Activated naive CD8-positive, alpha-beta T cell (primary cell): Measurements from ENCODE around the gene FXYD6.
A peak's percentile ranks its signal among the peaks of the same experiment; 100 is the strongest.

Source experiments
- H3K27ac Mint-ChIP-seq: one replicate; pipeline ENCODE4 v1.8.0; 2021; ENCODE audit warnings: mixed read lengths
- H3K27me3 Mint-ChIP-seq: one replicate; pipeline ENCODE4 v1.8.0; 2021; ENCODE audit warnings: mixed read lengths
- H3K36me3 Mint-ChIP-seq: one replicate; pipeline ENCODE4 v1.8.0; 2021; ENCODE audit warnings: mixed read lengths
- H3K4me1 Mint-ChIP-seq: one replicate; pipeline ENCODE4 v1.8.0; 2021; ENCODE audit warnings: low read depth, mixed read lengths
- H3K4me3 Mint-ChIP-seq: one replicate; pipeline ENCODE4 v1.8.0; 2021; ENCODE audit warnings: mild to moderate bottlenecking, mixed read lengths
- H3K9me3 Mint-ChIP-seq: one replicate; pipeline ENCODE4 v1.8.0; 2021; ENCODE audit warnings: low read depth, mixed read lengths

FXYD6 gene

GRCh38 chr11:117829369-117829725 is 47.1 kb downstream of the FXYD6 start:
- H3K27me3 Mint-ChIP-seq, result no peaks in the 10 kb centered on the region
- no peaks in the 10 kb centered on the region for H3K9me3 Mint-ChIP-seq
- no peak overlapping the region for H3K27ac Mint-ChIP-seq
- peak overlapping the region; percentile 17 for H3K4me3 Mint-ChIP-seq
- H3K36me3 Mint-ChIP-seq, result no peaks in the 10 kb centered on the region
- peaks cover 64% of the 10 kb centered on the region for H3K4me1 Mint-ChIP-seq

GRCh38 chr11:117828611-117829368 is 47.7 kb downstream of the FXYD6 start:
- Mint-ChIP-seq H3K4me1 (peaks cover 69% of the 10 kb centered on the region), H3K36me3 (no peaks in the 10 kb centered on the region)

GRCh38 chr11:117827521-117828511 is 48.6 kb downstream of the FXYD6 start:
- no peaks in the 10 kb centered on the region for H3K9me3 Mint-ChIP-seq
- H3K4me1 Mint-ChIP-seq, result peaks cover 78% of the 10 kb centered on the region
- peak overlapping the region; percentile 74 for H3K4me3 Mint-ChIP-seq
- peak overlapping the region; percentile 76 for H3K27ac Mint-ChIP-seq
- H3K36me3 Mint-ChIP-seq, result no peaks in the 10 kb centered on the region
- H3K27me3 Mint-ChIP-seq, result no peaks in the 10 kb centered on the region

More at GRCh38 chr11:117828611-117829368, 47.7 kb downstream of the FXYD6 start:
- Mint-ChIP-seq H3K27ac (peak overlapping the region; percentile 54), H3K9me3 (no peaks in the 10 kb centered on the region), H3K4me3 (peak overlapping the region; percentile 67), H3K27me3 (no peaks in the 10 kb centered on the region)

- Mint-ChIP-seq H3K9me3 (no peaks in the 10 kb centered on the region), H3K4me3 (no peak overlapping the region), H3K4me1 (peaks cover 81% of the 10 kb centered on the region), H3K27ac (no peak overlapping the region), H3K27me3 (no peaks in the 10 kb centered on the region), H3K36me3 (no peaks in the 10 kb centered on the region)
Observed at GRCh38 chr11:117826832-117827231, 49.6 kb downstream of the FXYD6 start.

- H3K27ac Mint-ChIP-seq, result no peak overlapping the region
- peaks cover 81% of the 10 kb centered on the region for H3K4me1 Mint-ChIP-seq
- no peaks in the 10 kb centered on the region for H3K9me3 Mint-ChIP-seq
- H3K36me3 Mint-ChIP-seq, result no peaks in the 10 kb centered on the region
- no peaks in the 10 kb centered on the region for H3K27me3 Mint-ChIP-seq
- H3K4me3 Mint-ChIP-seq, result no peak overlapping the region
Observed at GRCh38 chr11:117826190-117826570, 50.3 kb downstream of the FXYD6 start.

- no peaks in the 10 kb centered on the region for H3K36me3 Mint-ChIP-seq
- H3K27me3 Mint-ChIP-seq, result no peaks in the 10 kb centered on the region
- H3K9me3 Mint-ChIP-seq, result no peaks in the 10 kb centered on the region
- no peak overlapping the region for H3K4me3 Mint-ChIP-seq
- peaks cover 77% of the 10 kb centered on the region for H3K4me1 Mint-ChIP-seq
- no peak overlapping the region for H3K27ac Mint-ChIP-seq
Observed at GRCh38 chr11:117825538-117826189, 50.8 kb downstream of the FXYD6 start.

GRCh38 chr11:117824571-117825537 is 51.6 kb downstream of the FXYD6 start, which contains the start of gene FXYD2:
Gene FXYD2, minus strand, starts transcription at chr11:117824744. Its CDS starts 66 bp downstream, at chr11:117824678.
- H3K36me3 Mint-ChIP-seq, result no peaks in the 10 kb centered on the region
- peaks cover 69% of the 10 kb centered on the region for H3K4me1 Mint-ChIP-seq
- no peaks in the 10 kb centered on the region for H3K9me3 Mint-ChIP-seq
- no peak within 1 kb of the TSS for H3K4me3 Mint-ChIP-seq
- H3K27me3 Mint-ChIP-seq, result no peaks in the 10 kb centered on the region
- H3K27ac Mint-ChIP-seq, result peak within 1 kb of the TSS; percentile 75

- Mint-ChIP-seq H3K4me3 (no peak overlapping the region), H3K27me3 (no peaks in the 10 kb centered on the region), H3K36me3 (no peaks in the 10 kb centered on the region), H3K4me1 (peaks cover 63% of the 10 kb centered on the region), H3K27ac (peak overlapping the region; percentile 75), H3K9me3 (no peaks in the 10 kb centered on the region)
Observed at GRCh38 chr11:117823946-117824420, 52.5 kb downstream of the FXYD6 start.

GRCh38 chr11:117823294-117823945 is 53.0 kb downstream of the FXYD6 start:
- H3K36me3 Mint-ChIP-seq, result no peaks in the 10 kb centered on the region
- H3K27ac Mint-ChIP-seq, result peak overlapping the region; percentile 75
- peak overlapping the region; percentile 61 for H3K4me3 Mint-ChIP-seq
- H3K27me3 Mint-ChIP-seq, result no peaks in the 10 kb centered on the region
- H3K9me3 Mint-ChIP-seq, result no peaks in the 10 kb centered on the region
- peaks cover 64% of the 10 kb centered on the region for H3K4me1 Mint-ChIP-seq

- Mint-ChIP-seq H3K4me3 (peak overlapping the region; percentile 61), H3K27me3 (no peaks in the 10 kb centered on the region), H3K36me3 (no peaks in the 10 kb centered on the region), H3K4me1 (peaks cover 65% of the 10 kb centered on the region), H3K9me3 (no peaks in the 10 kb centered on the region), H3K27ac (peak overlapping the region; percentile 84)
Observed at GRCh38 chr11:117822074-117823033, 54.1 kb downstream of the FXYD6 start.

GRCh38 chr11:117821431-117821830 is 55.0 kb downstream of the FXYD6 start:
- Mint-ChIP-seq H3K27me3 (no peaks in the 10 kb centered on the region), H3K4me3 (no peak overlapping the region), H3K36me3 (no peaks in the 10 kb centered on the region), H3K4me1 (peaks cover 67% of the 10 kb centered on the region), H3K27ac (peak overlapping the region; percentile 84), H3K9me3 (no peaks in the 10 kb centered on the region)

GRCh38 chr11:117820516-117820915 is 55.9 kb downstream of the FXYD6 start:
- Mint-ChIP-seq H3K4me1 (peaks cover 69% of the 10 kb centered on the region), H3K36me3 (no peaks in the 10 kb centered on the region), H3K27me3 (no peaks in the 10 kb centered on the region), H3K9me3 (no peaks in the 10 kb centered on the region), H3K4me3 (no peak overlapping the region), H3K27ac (no peak overlapping the region)
